ENCODE measurements around the gene CASP10.

DNA sequence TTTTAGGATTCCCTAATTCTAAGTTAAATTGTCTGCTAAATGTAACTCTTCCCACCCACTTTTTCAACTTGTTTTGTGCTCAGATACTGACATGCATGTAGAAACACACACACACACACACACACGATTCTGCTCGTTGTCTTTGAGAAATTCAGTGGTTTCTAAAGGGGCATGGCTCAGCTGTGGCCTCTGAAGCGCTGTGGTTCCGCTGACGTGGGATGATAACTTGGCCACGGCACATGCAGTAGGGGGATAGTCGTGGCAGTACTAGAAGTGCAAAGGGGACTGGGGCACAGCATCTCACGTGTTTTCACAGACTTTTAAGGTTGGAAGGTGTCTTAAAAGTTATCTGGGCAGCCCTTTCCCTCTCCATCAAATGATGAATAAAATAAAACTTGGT, 18.4 kb downstream of the CASP10 start:
- TF ChIP-seq POLR2A (IDR thresholded peaks at IDR 0.05): no peak
- TF ChIP-seq, protein P1, sequence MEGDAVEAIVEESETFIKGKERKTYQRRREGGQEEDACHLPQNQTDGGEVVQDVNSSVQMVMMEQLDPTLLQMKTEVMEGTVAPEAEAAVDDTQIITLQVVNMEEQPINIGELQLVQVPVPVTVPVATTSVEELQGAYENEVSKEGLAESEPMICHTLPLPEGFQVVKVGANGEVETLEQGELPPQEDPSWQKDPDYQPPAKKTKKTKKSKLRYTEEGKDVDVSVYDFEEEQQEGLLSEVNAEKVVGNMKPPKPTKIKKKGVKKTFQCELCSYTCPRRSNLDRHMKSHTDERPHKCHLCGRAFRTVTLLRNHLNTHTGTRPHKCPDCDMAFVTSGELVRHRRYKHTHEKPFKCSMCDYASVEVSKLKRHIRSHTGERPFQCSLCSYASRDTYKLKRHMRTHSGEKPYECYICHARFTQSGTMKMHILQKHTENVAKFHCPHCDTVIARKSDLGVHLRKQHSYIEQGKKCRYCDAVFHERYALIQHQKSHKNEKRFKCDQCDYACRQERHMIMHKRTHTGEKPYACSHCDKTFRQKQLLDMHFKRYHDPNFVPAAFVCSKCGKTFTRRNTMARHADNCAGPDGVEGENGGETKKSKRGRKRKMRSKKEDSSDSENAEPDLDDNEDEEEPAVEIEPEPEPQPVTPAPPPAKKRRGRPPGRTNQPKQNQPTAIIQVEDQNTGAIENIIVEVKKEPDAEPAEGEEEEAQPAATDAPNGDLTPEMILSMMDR (IDR thresholded peaks at IDR 0.05): no peak
